ENCODE results near the gene SLC8A3. TPM values are rescaled to one million over a fixed set of nuclear protein-coding genes. Genes with fewer than 3 reads are reported as not detected.

SLC8A3 gene
- polyA plus RNA-seq, 1 of the 3 experiments (the other 2 are of a cell fraction): 0.26 TPM

- no peak for TF ChIP-seq PBX3 (IDR thresholded peaks at IDR 0.05)
- TF ChIP-seq MAX (IDR thresholded peaks at IDR 0.05; ENCODE audit: low read depth): no peak
- TF ChIP-seq CHD2 (IDR thresholded peaks at IDR 0.05; ENCODE audit: low read length, partially characterized antibody): no peak
- no peak for TF ChIP-seq FOXM1 (IDR thresholded peaks at IDR 0.05; ENCODE audit: low read depth)
- no peak for TF ChIP-seq USF1 (IDR thresholded peaks at IDR 0.05; ENCODE audit: borderline replicate concordance, low read depth)
- no peak for TF ChIP-seq RXRA (IDR thresholded peaks at IDR 0.05; ENCODE audit: borderline replicate concordance, low read depth)
- TF ChIP-seq TAF1 (IDR thresholded peaks at IDR 0.05; ENCODE audit: borderline replicate concordance, low read depth, low read length): no peak
- no peak for TF ChIP-seq CTCF (IDR thresholded peaks at IDR 0.05)
- TF ChIP-seq TCF12 (IDR thresholded peaks at IDR 0.05): no peak
- no peak for TF ChIP-seq TEAD4 (IDR thresholded peaks at IDR 0.05; ENCODE audit: borderline replicate concordance, insufficient read depth)
- TF ChIP-seq GATA2 (CRISPR knock-in tag; IDR thresholded peaks at IDR 0.05): no peak
- no peak for TF ChIP-seq REST (IDR thresholded peaks at IDR 0.05; ENCODE audit: low read depth, low read length)
- TF ChIP-seq SIN3A (IDR thresholded peaks at IDR 0.05; ENCODE audit: borderline replicate concordance, low read depth, low read length): no peak
- WGBS (ENCODE audit: low lambda C conversion rate): 21% methylated on average over 1 of the region's 1 CpG
- no peaks in the 10 kb centered on the region for H3K36me3 ChIP-seq (replicated peaks in 1 of 2; ENCODE audit: control insufficient read depth in 1 of 2, insufficient read depth in 2 of 2, low read length in 1 of 2)
- no peak overlapping the region for H3K4me2 ChIP-seq
- H3K27me3 ChIP-seq (ENCODE audit: insufficient read depth): no peaks in the 10 kb centered on the region
- CTCF ChIA-PET: no interaction called here
- no peaks in the 10 kb centered on the region for H3K9me3 ChIP-seq
- no peaks in the 10 kb centered on the region for H4K20me1 ChIP-seq (ENCODE audit: insufficient read depth)
- POLR2A ChIA-PET: no interaction called here
- H2AFZ ChIP-seq (ENCODE audit: low read depth): no peak overlapping the region
- no peak overlapping the region for H3K9ac ChIP-seq
- H3K4me3 ChIP-seq (ENCODE audit: low read depth in 2 of 2, low read length in 1 of 2): no peak overlapping the region
- H3K27ac ChIP-seq (ENCODE audit: low read depth in 2 of 2, low read length in 1 of 2): no peak overlapping the region
- peaks cover 0 to 6% of the 10 kb centered on the region in 2 experiments; a peak in 1 of 4 replicates for H3K4me1 ChIP-seq (ENCODE audit: control insufficient read depth in 1 of 2, insufficient read depth in 2 of 2, low read depth in 1 of 2, low read length in 1 of 2)
- no peaks in the 10 kb centered on the region for H3F3A ChIP-seq (replicated peaks; ENCODE audit: insufficient read depth)
- no peaks in the 10 kb centered on the region for H3K79me2 ChIP-seq (ENCODE audit: insufficient read depth)
- H3K9me2 ChIP-seq: no peaks in the 10 kb centered on the region
- no peak for DNase-seq
Observed at GRCh38 chr14:70121521-70121920, 67.2 kb downstream of the SLC8A3 start.

Measured in SK-N-SH (cell line).